Stimulated activated CD8-positive, alpha-beta memory T cell treated with anti-CD3 and anti-CD28 coated beads, Interleukin-4, amount 100 ng/mL, for 24 hours (primary cell): Measurements from ENCODE around the gene CDH4.

Source experiments
- DNase-seq: peaks from one replicate; pipeline ENCODE4 v3.0.0-alpha.2; 2020; ENCODE audit warnings: low read depth

CDH4 gene

GRCh38 chr20:61897401-61898295, 645.6 kb downstream of the CDH4 start:
- no peak for DNase-seq

GRCh38 chr20:61898405-61898804, 646.3 kb downstream of the CDH4 start:
- DNase-seq = no peak

GRCh38 chr20:61900011-61900944, 648.2 kb downstream of the CDH4 start:
- no peak for DNase-seq

- no peak for DNase-seq
Measured at GRCh38 chr20:61900945-61901293, 648.9 kb downstream of the CDH4 start.

- no peak for DNase-seq
Measured at GRCh38 chr20:61901392-61902220, 649.5 kb downstream of the CDH4 start.

GRCh38 chr20:61902221-61902869, 650.3 kb downstream of the CDH4 start:
- no peak for DNase-seq

GRCh38 chr20:61903575-61904340, 651.7 kb downstream of the CDH4 start:
- no peak for DNase-seq

- DNase-seq = no peak
Measured at GRCh38 chr20:61904456-61904855, 652.4 kb downstream of the CDH4 start.

GRCh38 chr20:61905781-61906523, 653.9 kb downstream of the CDH4 start:
- no peak for DNase-seq

- DNase-seq = no peak
Measured at GRCh38 chr20:61907081-61907891, 655.2 kb downstream of the CDH4 start.

- DNase-seq = no peak
Measured at GRCh38 chr20:61908057-61909026, 656.3 kb downstream of the CDH4 start.

- no peak for DNase-seq
Measured at GRCh38 chr20:61909028-61909427, 657.0 kb downstream of the CDH4 start.

GRCh38 chr20:61909821-61910220, 657.8 kb downstream of the CDH4 start:
- DNase-seq = no peak

GRCh38 chr20:61911824-61912223, 659.8 kb downstream of the CDH4 start:
- DNase-seq = no peak

GRCh38 chr20:61912665-61913422, 660.8 kb downstream of the CDH4 start:
- no peak for DNase-seq

GRCh38 chr20:61913423-61914225, 661.6 kb downstream of the CDH4 start:
- no peak for DNase-seq
